ENCODE results near the gene HOXD9. TPM values are rescaled to one million over a fixed set of nuclear protein-coding genes. Genes with fewer than 3 reads are reported as not detected.

Gene HOXD9
- total RNA-seq, 4 donors from 2014 or later: 3.8 to 78.1 (median 46.4) TPM

DNA sequence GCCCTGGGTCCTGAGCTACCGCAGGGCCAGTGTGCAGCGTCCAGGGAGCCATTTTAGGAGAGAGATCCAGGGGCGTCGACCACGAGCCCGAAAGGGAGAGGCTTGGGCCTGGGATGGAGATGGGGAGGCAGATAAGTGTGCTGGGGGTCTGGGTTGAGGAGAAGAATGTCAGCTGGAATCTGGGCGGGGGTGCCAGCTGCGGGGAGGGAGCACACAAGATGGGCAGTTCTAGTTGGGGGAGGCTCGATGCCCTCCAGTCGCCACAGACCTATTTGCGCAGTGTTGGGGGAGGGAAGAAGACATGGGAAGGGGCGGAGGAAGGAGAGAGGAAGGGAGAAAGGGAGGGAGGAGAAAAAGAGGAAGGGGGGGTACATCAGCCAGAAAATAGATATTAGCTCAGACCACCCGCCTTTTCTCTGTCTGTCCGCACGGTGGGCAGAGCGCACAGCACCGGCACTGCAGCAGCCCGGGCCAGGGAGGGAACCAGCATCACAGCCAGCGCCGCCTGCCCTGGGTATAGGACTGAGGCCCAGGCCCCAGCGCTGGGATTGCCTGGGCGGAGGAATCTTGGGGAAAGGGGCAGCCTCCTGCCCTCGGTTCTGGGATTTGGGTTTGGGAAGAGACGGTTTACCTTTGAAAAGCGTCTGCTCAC is 17.3 kb upstream of the HOXD9 start:
- TF ChIP-seq CTCF (IDR thresholded peaks at IDR 0.05): no peak
- TF ChIP-seq POLR2A (IDR thresholded peaks at IDR 0.05): peak in 1 of 2 donors; percentile 11
- intact Hi-C loops (cut with DNase I; ENCODE audit: low total_unique reads): no loop called here
- Histone ChIP-seq H3K4me3 (peak overlapping the region; percentile 12 to 32), H3K27me3 (peaks cover 4 to 6% of the 10 kb centered on the region in 2 donors), H3K4me1 (peaks cover 0 to 10% of the 10 kb centered on the region in 2 donors), H3K27ac (peak overlapping the region; percentile 98 to 99), H3K36me3 (no peaks in the 10 kb centered on the region), H3K9me3 (no peaks in the 10 kb centered on the region)
- DNase-seq: peak in 1 of 2 donors; percentile 64

- H3K4me3 ChIP-seq: peak overlapping the region; percentile 42 to 48
- intact Hi-C loops (cut with DNase I; ENCODE audit: low total_unique reads): no loop called here
- peak overlapping the region; percentile 98 to 99 for H3K27ac ChIP-seq
Measured at GRCh38 chr2:176105730-176106580, 16.6 kb upstream of the HOXD9 start.

GRCh38 chr2:176106581-176107539 is 15.7 kb upstream of the HOXD9 start, which contains the start of gene HOXD11:
Gene HOXD11 (plus strand): TSS chr2:176107280. CDS start chr2:176107356, 76 bp downstream.
- intact Hi-C loops (cut with DNase I; ENCODE audit: low total_unique reads): no loop called here
- TF ChIP-seq POLR2A (IDR thresholded peaks at IDR 0.05): peak in 1 of 2 donors; percentile 56
- TF ChIP-seq CTCF (IDR thresholded peaks at IDR 0.05): no peak
- Histone ChIP-seq H3K27me3 (peaks cover 0 to 3% of the 10 kb centered on the region in 2 donors), H3K36me3 (no peaks in the 10 kb centered on the region), H3K27ac (peak within 1 kb of the TSS; percentile 98 to 99), H3K4me1 (peaks cover 0 to 8% of the 10 kb centered on the region in 2 donors), H3K9me3 (no peaks in the 10 kb centered on the region), H3K4me3 (peak within 1 kb of the TSS; percentile 44 to 51)
- DNase-seq: peak; percentile 80 to 88

More at GRCh38 chr2:176105730-176106580, 16.6 kb upstream of the HOXD9 start:
- Histone ChIP-seq H3K27me3 (peaks cover 0 to 3% of the 10 kb centered on the region in 2 donors), H3K4me1 (peaks cover 0 to 8% of the 10 kb centered on the region in 2 donors), H3K36me3 (no peaks in the 10 kb centered on the region), H3K9me3 (no peaks in the 10 kb centered on the region)
- no peak for TF ChIP-seq POLR2A (IDR thresholded peaks at IDR 0.05)
- TF ChIP-seq CTCF (IDR thresholded peaks at IDR 0.05): no peak
- DNase-seq: peak in 1 of 2 donors; percentile 50

DNA sequence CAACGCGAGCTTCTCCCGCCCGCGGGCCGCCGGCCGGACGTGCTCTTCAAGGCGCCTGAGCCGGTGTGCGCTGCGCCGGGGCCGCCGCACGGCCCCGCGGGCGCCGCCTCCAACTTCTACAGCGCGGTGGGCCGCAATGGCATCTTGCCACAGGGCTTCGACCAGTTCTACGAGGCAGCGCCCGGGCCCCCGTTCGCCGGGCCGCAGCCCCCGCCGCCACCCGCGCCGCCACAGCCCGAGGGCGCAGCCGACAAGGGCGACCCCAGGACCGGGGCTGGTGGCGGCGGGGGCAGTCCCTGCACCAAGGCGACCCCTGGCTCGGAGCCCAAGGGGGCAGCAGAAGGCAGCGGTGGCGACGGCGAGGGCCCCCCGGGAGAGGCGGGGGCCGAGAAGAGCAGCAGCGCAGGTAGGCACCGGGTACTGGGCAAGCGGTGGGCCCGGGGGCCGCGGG is 14.8 kb upstream of the HOXD9 start:
- H3K36me3 ChIP-seq: no peaks in the 10 kb centered on the region
- TF ChIP-seq POLR2A (IDR thresholded peaks at IDR 0.05): no peak
- TF ChIP-seq CTCF (IDR thresholded peaks at IDR 0.05): no peak
- peaks cover 0 to 8% of the 10 kb centered on the region in 2 donors for H3K4me1 ChIP-seq
- intact Hi-C loops (cut with DNase I; ENCODE audit: low total_unique reads): no loop called here
- DNase-seq: peak; percentile 45 to 56
- peak overlapping the region; percentile 44 to 51 for H3K4me3 ChIP-seq
- peak overlapping the region; percentile 98 to 99 for H3K27ac ChIP-seq
- H3K27me3 ChIP-seq: peaks cover 0 to 3% of the 10 kb centered on the region in 2 donors
- H3K9me3 ChIP-seq: no peaks in the 10 kb centered on the region
